OCI-LY1 (cell line): Measurements from ENCODE around the gene CSMD2.

Experiments
- H2AFZ ChIP-seq: fragments of 200-600 bp; sonication (generic), shearing (Covaris generic); 2 replicates; pipeline ENCODE4 v1.6.0; 2014; ENCODE audit warnings: antibody characterized with exemption, mild to moderate bottlenecking, low read length
- H3F3A ChIP-seq: fragments of 200-600 bp; sonication (generic), shearing (Covaris generic); 2 replicates; pipeline ENCODE4 v1.6.0; 2014; ENCODE audit warnings: mild to moderate bottlenecking, antibody characterized with exemption, low read length, moderate library complexity; ENCODE audit not compliant: insufficient read depth
- H3K27ac ChIP-seq: fragments of 200-600 bp; sonication (generic); 2 replicates; pipeline ENCODE4 v1.5.1; 2014; ENCODE audit warnings: low read length, mixed run types, mild to moderate bottlenecking, low read depth; ENCODE audit not compliant: poor library complexity, severe bottlenecking
- H3K27me3 ChIP-seq: fragments of 200-600 bp; sonication (generic); 2 replicates; pipeline ENCODE4 v1.6.0; 2014; ENCODE audit warnings: antibody characterized with exemption, mild to moderate bottlenecking, low read length, moderate library complexity; ENCODE audit not compliant: insufficient read depth
- H3K36me3 ChIP-seq: fragments of 200-600 bp; sonication (generic); 2 replicates; pipeline ENCODE4 v1.6.1; 2014; ENCODE audit warnings: mild to moderate bottlenecking, antibody characterized with exemption, low read length, moderate library complexity, mixed read lengths; ENCODE audit not compliant: insufficient read depth
- H3K4me1 ChIP-seq: fragments of 200-600 bp; sonication (generic); 2 replicates; pipeline ENCODE4 v1.5.1; 2014; ENCODE audit warnings: mild to moderate bottlenecking, low read length, moderate library complexity; ENCODE audit not compliant: insufficient read depth, severe bottlenecking
- H3K4me2 ChIP-seq: fragments of 200-600 bp; sonication (generic), shearing (Covaris generic); 2 replicates; pipeline ENCODE4 v1.6.1; 2014; ENCODE audit warnings: low read length
- H3K4me3 ChIP-seq: fragments of 200-600 bp; sonication (generic); 2 replicates; pipeline ENCODE4 v1.5.1; 2014; ENCODE audit warnings: low read length, low read depth, mild to moderate bottlenecking, mixed read lengths; ENCODE audit not compliant: poor library complexity, severe bottlenecking
- H3K79me2 ChIP-seq: fragments of 200-600 bp; shearing (Covaris generic); 2 replicates; pipeline ENCODE4 v1.6.1; 2016; ENCODE audit warnings: mixed run types, low read length, mixed read lengths; ENCODE audit not compliant: insufficient read depth
- H3K9ac ChIP-seq: fragments of 200-600 bp; sonication (generic), shearing (Covaris generic); 2 replicates; pipeline ENCODE4 v1.6.1; 2014; ENCODE audit warnings: mild to moderate bottlenecking, low read length, mixed read lengths
- H3K9me2 ChIP-seq: fragments of 200-600 bp; sonication (generic), shearing (Covaris generic); 2 replicates; pipeline ENCODE4 v1.6.1; 2014; ENCODE audit warnings: low read depth, mild to moderate bottlenecking, low read length, mixed read lengths
- H3K9me3 ChIP-seq: fragments of 200-600 bp; shearing (Covaris generic); 2 replicates; pipeline ENCODE4 v1.6.1; 2014; ENCODE audit warnings: low read length, mixed read lengths
- H4K20me1 ChIP-seq: fragments of 200-600 bp; sonication (generic), shearing (Covaris generic); 2 replicates; pipeline ENCODE4 v1.6.0; 2016; ENCODE audit warnings: mild to moderate bottlenecking, low read length; ENCODE audit not compliant: insufficient read depth
- CTCF ChIP-seq: fragments of 200-600 bp; sonication (generic), shearing (Covaris generic); IDR thresholded peaks from 2 replicates; pipeline ENCODE4 v1.5.1; 2017; ENCODE audit warnings: mild to moderate bottlenecking, antibody characterized with exemption, low read length, moderate library complexity, mixed read lengths
- EZH2 ChIP-seq: fragments of 200-600 bp; sonication (generic), shearing (Covaris generic); IDR thresholded peaks from 2 replicates; pipeline ENCODE4 v1.8.0; 2017; ENCODE audit warnings: borderline replicate concordance, mixed run types, mild to moderate bottlenecking, antibody characterized with exemption, low read length, moderate library complexity, mixed read lengths

CSMD2 gene

DNA sequence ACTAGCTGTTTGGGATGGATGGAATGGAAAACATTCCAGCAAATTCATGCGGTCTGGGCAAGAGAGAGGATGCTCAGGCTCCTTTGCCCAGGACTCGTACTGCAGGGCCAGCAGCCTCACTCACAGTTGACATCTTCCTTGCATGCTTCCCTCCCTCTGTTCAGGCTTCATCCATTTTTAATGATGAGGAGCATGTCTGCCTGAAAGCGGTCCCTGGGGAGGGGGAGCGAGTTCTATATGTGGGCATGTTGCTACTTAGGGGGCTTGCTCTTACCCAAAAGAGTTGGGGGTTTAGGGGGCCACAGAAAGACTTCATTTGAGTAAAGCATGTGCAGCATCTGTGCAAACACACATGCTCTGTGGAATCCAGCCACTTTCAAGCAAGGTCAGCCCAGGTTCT, 203.0 kb downstream of the CSMD2 start:
- Histone ChIP-seq H3K4me3 (no peak overlapping the region), H4K20me1 (no peaks in the 10 kb centered on the region), H3F3A (no peaks in the 10 kb centered on the region), H3K27me3 (no peaks in the 10 kb centered on the region), H3K9me3 (no peaks in the 10 kb centered on the region), H3K4me2 (no peak overlapping the region), H2AFZ (no peak overlapping the region), H3K36me3 (no peaks in the 10 kb centered on the region), H3K79me2 (no peaks in the 10 kb centered on the region), H3K9me2 (no peaks in the 10 kb centered on the region), H3K4me1 (no peaks in the 10 kb centered on the region), H3K9ac (no peak overlapping the region), H3K27ac (no peak overlapping the region)
- TF ChIP-seq CTCF (no peak), EZH2 (no peak)

- H3K9me3 ChIP-seq, result no peaks in the 10 kb centered on the region
- H3K4me2 ChIP-seq, result no peak overlapping the region
- H3K9me2 ChIP-seq, result no peaks in the 10 kb centered on the region
- H4K20me1 ChIP-seq, result no peaks in the 10 kb centered on the region
- TF ChIP-seq EZH2, result no peak
- TF ChIP-seq CTCF, result no peak
- no peaks in the 10 kb centered on the region for H3K36me3 ChIP-seq
- H3K79me2 ChIP-seq, result no peaks in the 10 kb centered on the region
- no peak overlapping the region for H3K27ac ChIP-seq
- no peaks in the 10 kb centered on the region for H3K4me1 ChIP-seq
- no peak overlapping the region for H3K9ac ChIP-seq
- no peak overlapping the region for H3K4me3 ChIP-seq
- H3K27me3 ChIP-seq, result no peaks in the 10 kb centered on the region
- no peak overlapping the region for H2AFZ ChIP-seq
- no peaks in the 10 kb centered on the region for H3F3A ChIP-seq
These were observed 204.7 kb downstream of the CSMD2 start for GRCh38 chr1:33960188-33960895.

DNA sequence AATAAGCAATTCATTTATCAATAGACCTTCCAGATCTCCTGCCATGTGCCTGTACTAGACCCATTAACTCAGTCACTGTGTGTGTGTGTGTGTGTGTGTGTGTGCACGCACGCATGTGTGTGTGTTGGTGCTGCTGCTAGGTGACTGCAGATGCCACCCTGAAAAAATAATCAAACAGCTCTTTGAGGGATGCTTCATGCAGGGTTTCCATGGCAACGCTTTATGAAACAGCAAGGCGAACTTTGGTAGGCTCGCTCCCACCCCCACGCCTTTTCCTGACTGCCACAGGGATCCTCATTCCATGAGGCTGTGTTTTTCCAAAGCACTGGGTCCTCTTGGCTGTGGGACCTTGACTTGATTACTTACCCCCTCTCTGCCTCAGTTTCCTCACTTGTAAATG, 207.2 kb downstream of the CSMD2 start:
- no peak overlapping the region for H2AFZ ChIP-seq
- no peaks in the 10 kb centered on the region for H3K36me3 ChIP-seq
- H3K27me3 ChIP-seq, result peaks cover 4% of the 10 kb centered on the region; the same call in 1 of the 2 replicates
- no peak overlapping the region for H3K9ac ChIP-seq
- TF ChIP-seq EZH2, result no peak
- TF ChIP-seq CTCF, result no peak
- H3K79me2 ChIP-seq, result no peaks in the 10 kb centered on the region
- no peak overlapping the region for H3K27ac ChIP-seq
- H3K4me1 ChIP-seq, result no peaks in the 10 kb centered on the region
- H3K4me2 ChIP-seq, result no peak overlapping the region
- H3K9me3 ChIP-seq, result no peaks in the 10 kb centered on the region
- no peak overlapping the region for H3K4me3 ChIP-seq
- no peaks in the 10 kb centered on the region for H3F3A ChIP-seq
- no peaks in the 10 kb centered on the region for H3K9me2 ChIP-seq
- no peaks in the 10 kb centered on the region for H4K20me1 ChIP-seq
